ENCODE data around the gene CMIP.

CMIP gene

DNA sequence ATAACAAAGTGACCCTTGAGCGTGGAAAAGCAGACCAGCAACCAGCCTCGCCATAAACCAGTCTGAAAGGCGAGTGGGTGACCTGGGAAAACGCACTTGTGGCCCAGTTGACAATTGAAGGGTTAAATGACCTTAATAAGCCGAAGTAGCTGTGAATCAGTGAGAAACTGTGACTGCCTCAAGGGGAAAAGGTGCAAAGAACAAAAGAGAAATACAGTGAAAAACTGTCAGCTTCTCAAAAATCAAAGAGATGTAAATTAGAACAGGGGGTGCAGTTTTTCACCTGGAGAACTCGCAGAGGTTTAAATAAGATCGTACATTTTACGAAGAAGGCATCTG, 124.1 kb downstream of the CMIP start:
- no peak for TF ChIP-seq CREB1 (IDR thresholded peaks at IDR 0.05; ENCODE audit: low read depth)
- TF ChIP-seq TAF1 (IDR thresholded peaks at IDR 0.05; ENCODE audit: low read depth): no peak
- no peak for TF ChIP-seq EGR1 (IDR thresholded peaks at IDR 0.05)
- no peak for TF ChIP-seq FOXM1 (IDR thresholded peaks at IDR 0.05; ENCODE audit: borderline replicate concordance, low read depth)
- no peak for TF ChIP-seq ZBTB7A (IDR thresholded peaks at IDR 0.05; ENCODE audit: low read depth)
- no peak for TF ChIP-seq RAD21 (IDR thresholded peaks at IDR 0.05; ENCODE audit: low read depth)
- no peak for TF ChIP-seq YY1 (IDR thresholded peaks at IDR 0.05; ENCODE audit: low read depth)
- TF ChIP-seq EP300 (IDR thresholded peaks at IDR 0.05; ENCODE audit: borderline replicate concordance): no peak
- TF ChIP-seq TCF12 (IDR thresholded peaks at IDR 0.05; ENCODE audit: low read depth): no peak
- TF ChIP-seq TEAD4 (IDR thresholded peaks at IDR 0.05): no peak
- no peak for TF ChIP-seq REST (IDR thresholded peaks at IDR 0.05; ENCODE audit: low read depth)
- TF ChIP-seq MAX (IDR thresholded peaks at IDR 0.05): no peak
- TF ChIP-seq, protein P1, sequence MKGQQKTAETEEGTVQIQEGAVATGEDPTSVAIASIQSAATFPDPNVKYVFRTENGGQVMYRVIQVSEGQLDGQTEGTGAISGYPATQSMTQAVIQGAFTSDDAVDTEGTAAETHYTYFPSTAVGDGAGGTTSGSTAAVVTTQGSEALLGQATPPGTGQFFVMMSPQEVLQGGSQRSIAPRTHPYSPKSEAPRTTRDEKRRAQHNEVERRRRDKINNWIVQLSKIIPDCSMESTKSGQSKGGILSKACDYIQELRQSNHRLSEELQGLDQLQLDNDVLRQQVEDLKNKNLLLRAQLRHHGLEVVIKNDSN (IDR thresholded peaks at IDR 0.05): no peak
- no peak for TF ChIP-seq CEBPB (IDR thresholded peaks at IDR 0.05)
- no peak for TF ChIP-seq NFIC (IDR thresholded peaks at IDR 0.05)

GRCh38 chr16:81569361-81570034, 124.9 kb downstream of the CMIP start:
- TF ChIP-seq CEBPB (IDR thresholded peaks at IDR 0.05): no peak
- no peak for TF ChIP-seq ZBTB7A (IDR thresholded peaks at IDR 0.05; ENCODE audit: low read depth)
- TF ChIP-seq RAD21 (IDR thresholded peaks at IDR 0.05; ENCODE audit: low read depth): no peak
- TF ChIP-seq TAF1 (IDR thresholded peaks at IDR 0.05; ENCODE audit: low read depth): no peak
- TF ChIP-seq EGR1 (IDR thresholded peaks at IDR 0.05): no peak
- TF ChIP-seq TEAD4 (IDR thresholded peaks at IDR 0.05): no peak
- TF ChIP-seq FOXM1 (IDR thresholded peaks at IDR 0.05; ENCODE audit: borderline replicate concordance, low read depth): no peak
- no peak for TF ChIP-seq TCF12 (IDR thresholded peaks at IDR 0.05; ENCODE audit: low read depth)
- no peak for TF ChIP-seq EP300 (IDR thresholded peaks at IDR 0.05; ENCODE audit: borderline replicate concordance)
- TF ChIP-seq, protein P1 (IDR thresholded peaks at IDR 0.05): no peak

DNA sequence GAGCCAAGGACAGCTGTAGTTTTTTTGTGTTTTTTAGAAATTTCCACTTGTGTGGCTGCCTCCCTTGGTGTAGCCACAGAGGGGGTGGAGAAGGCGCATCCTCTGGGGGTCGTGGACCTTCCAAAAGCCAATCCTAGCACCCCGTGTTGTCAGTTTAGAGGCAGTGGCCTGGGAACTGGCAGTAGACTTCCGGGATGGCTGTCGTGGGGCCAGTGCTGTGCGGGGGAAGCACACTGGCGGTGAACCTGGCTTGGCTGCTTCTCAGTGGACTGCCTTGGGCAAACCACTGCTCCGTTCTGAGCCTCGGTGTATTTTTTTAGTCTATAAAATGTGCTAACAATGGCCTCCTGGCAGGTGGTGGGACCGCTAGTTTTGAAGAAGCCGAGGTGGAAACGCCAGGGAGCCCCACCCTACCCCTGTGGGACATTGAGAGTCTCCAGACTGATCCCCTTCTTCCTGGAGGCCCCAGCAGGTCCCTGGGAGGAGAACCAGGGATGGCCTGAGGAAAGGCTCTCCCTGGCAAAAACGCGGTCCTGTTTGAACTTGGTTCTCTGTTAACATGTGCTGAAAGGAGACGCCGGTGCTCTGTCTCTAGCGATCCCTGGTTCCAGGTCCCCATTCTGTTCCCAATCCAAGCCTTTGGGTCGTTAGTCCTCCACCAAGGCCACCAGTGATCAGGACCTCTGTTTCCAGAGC, 125.7 kb downstream of the CMIP start:
- TF ChIP-seq, protein P1 (IDR thresholded peaks at IDR 0.05): no peak
- no peak for TF ChIP-seq REST (IDR thresholded peaks at IDR 0.05; ENCODE audit: low read depth)

DNA sequence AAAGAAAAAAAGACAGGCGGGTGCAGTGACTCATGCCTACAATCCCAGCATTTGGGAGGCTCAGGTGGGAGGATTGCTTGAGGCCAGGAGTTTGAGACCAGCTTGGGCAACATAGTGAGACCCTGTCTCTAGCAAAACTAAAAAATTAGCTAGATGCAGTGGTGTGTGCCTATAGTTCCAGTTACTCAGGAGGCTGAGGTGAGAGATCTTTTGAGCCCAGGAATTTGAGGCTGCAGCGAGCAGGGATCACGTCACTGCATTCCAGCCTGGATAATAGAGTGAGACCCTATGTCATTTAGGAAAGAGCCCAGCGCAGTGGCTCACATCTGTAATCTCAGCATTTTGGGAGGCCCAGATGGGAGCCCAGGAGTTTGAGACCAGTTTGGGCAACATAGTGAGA, 126.6 kb downstream of the CMIP start:
- no peak for TF ChIP-seq CREB1 (IDR thresholded peaks at IDR 0.05; ENCODE audit: low read depth)
- TF ChIP-seq YY1 (IDR thresholded peaks at IDR 0.05; ENCODE audit: low read depth): no peak
- no peak for TF ChIP-seq ZBTB7A (IDR thresholded peaks at IDR 0.05; ENCODE audit: low read depth)
- TF ChIP-seq CEBPB (IDR thresholded peaks at IDR 0.05): no peak
- no peak for TF ChIP-seq EGR1 (IDR thresholded peaks at IDR 0.05)
- TF ChIP-seq FOXM1 (IDR thresholded peaks at IDR 0.05; ENCODE audit: borderline replicate concordance, low read depth): no peak
- TF ChIP-seq, protein P1 (IDR thresholded peaks at IDR 0.05): no peak
- no peak for TF ChIP-seq TAF1 (IDR thresholded peaks at IDR 0.05; ENCODE audit: low read depth)
- no peak for TF ChIP-seq TCF12 (IDR thresholded peaks at IDR 0.05; ENCODE audit: low read depth)
- no peak for TF ChIP-seq RAD21 (IDR thresholded peaks at IDR 0.05; ENCODE audit: low read depth)
- TF ChIP-seq EP300 (IDR thresholded peaks at IDR 0.05; ENCODE audit: borderline replicate concordance): no peak
- TF ChIP-seq NFIC (IDR thresholded peaks at IDR 0.05): no peak
